H9 (cell line): ENCODE results near the gene STAC2. TPM values are rescaled to one million over a fixed set of nuclear protein-coding genes. Genes with fewer than 3 reads are reported as not detected.

ENCODE experiments used
- DNase-seq: peaks from one replicate; pipeline ENCODE4 v3.0.0-alpha.2; 2017
- H2AFZ ChIP-seq: one replicate; pipeline ENCODE4 v1.6.1; 2013; ENCODE audit warnings: mild to moderate bottlenecking, low read length, control low read depth, moderate library complexity
- H2AK5ac ChIP-seq: 2 replicates; pipeline ENCODE4 v1.6.1; 2013; ENCODE audit warnings: low read length, control low read depth, mixed read lengths; ENCODE audit not compliant: insufficient read length
- H2BK120ac ChIP-seq: one replicate; pipeline ENCODE4 v1.6.1; 2013; ENCODE audit warnings: low read depth, mild to moderate bottlenecking, low read length, control low read depth, inconsistent platforms; ENCODE audit not compliant: poor library complexity, severe bottlenecking
- H2BK12ac ChIP-seq: 2 replicates; pipeline ENCODE4 v1.6.1; 2013; ENCODE audit warnings: low read length, control low read depth, mixed read lengths, low read depth; ENCODE audit not compliant: insufficient read length
- H2BK15ac ChIP-seq: 2 replicates; pipeline ENCODE4 v1.6.1; 2013; ENCODE audit warnings: low read depth, low read length, control low read depth
- H2BK20ac ChIP-seq: one replicate; pipeline ENCODE4 v1.6.1; 2013; ENCODE audit warnings: low read depth, mild to moderate bottlenecking, low read length, control low read depth, inconsistent platforms; ENCODE audit not compliant: poor library complexity, severe bottlenecking
- H2BK5ac ChIP-seq: 2 replicates; pipeline ENCODE4 v1.6.1; 2013; ENCODE audit warnings: low read length, control low read depth, mixed read lengths; ENCODE audit not compliant: insufficient read length
- H3K14ac ChIP-seq: 2 replicates; pipeline ENCODE4 v1.6.1; 2013; ENCODE audit warnings: low read length, control low read depth; ENCODE audit not compliant: insufficient read depth
- H3K18ac ChIP-seq: 2 replicates; pipeline ENCODE4 v1.6.1; 2013; ENCODE audit warnings: low read depth, mild to moderate bottlenecking, mixed read lengths, low read length, control low read depth; ENCODE audit not compliant: insufficient read length
- H3K23ac ChIP-seq: 2 replicates; pipeline ENCODE4 v1.6.1; 2013; ENCODE audit warnings: low read length, control low read depth, mixed read lengths, low read depth; ENCODE audit not compliant: insufficient read length
- H3K23me2 ChIP-seq: 2 replicates; pipeline ENCODE4 v1.6.1; 2013; ENCODE audit warnings: low read depth, mild to moderate bottlenecking, mixed read lengths, low read length, control low read depth; ENCODE audit not compliant: insufficient read length, poor library complexity, severe bottlenecking
- H3K27ac ChIP-seq: 2 replicates; pipeline ENCODE4 v1.5.1; 2013; ENCODE audit warnings: low read length, control low read depth, mixed read lengths, low read depth; ENCODE audit not compliant: insufficient read length
- H3K27me3 ChIP-seq: 2 replicates; pipeline ENCODE4 v1.6.1; 2013; ENCODE audit warnings: low read length, control low read depth, inconsistent platforms; ENCODE audit not compliant: insufficient read depth
- H3K4ac ChIP-seq: 2 replicates; pipeline ENCODE4 v1.6.1; 2013; ENCODE audit warnings: low read depth, mild to moderate bottlenecking, control low read depth, inconsistent platforms, low read length, moderate library complexity
- H3K4me1 ChIP-seq: 2 replicates; pipeline ENCODE4 v1.6.1; 2013; ENCODE audit warnings: low read length, control low read depth, inconsistent platforms; ENCODE audit not compliant: insufficient read depth
- H3K4me2 ChIP-seq: 2 replicates; pipeline ENCODE4 v1.6.1; 2013; ENCODE audit warnings: low read length, control low read depth, mixed read lengths; ENCODE audit not compliant: insufficient read length, insufficient read depth
- H3K56ac ChIP-seq: 2 replicates; pipeline ENCODE4 v1.6.1; 2013; ENCODE audit warnings: low read depth, mild to moderate bottlenecking, mixed read lengths, low read length, control low read depth; ENCODE audit not compliant: insufficient read length
- H3K79me1 ChIP-seq: 2 replicates; pipeline ENCODE4 v1.6.1; 2013; ENCODE audit warnings: low read depth, mild to moderate bottlenecking, moderate library complexity, low read length, control low read depth, inconsistent platforms; ENCODE audit not compliant: insufficient read depth, poor library complexity, severe bottlenecking
- H3K79me2 ChIP-seq: 2 replicates; pipeline ENCODE4 v1.6.1; 2013; ENCODE audit warnings: low read length, control low read depth, inconsistent platforms; ENCODE audit not compliant: insufficient read depth
- H3K9ac ChIP-seq: 2 replicates; pipeline ENCODE4 v1.6.1; 2013; ENCODE audit warnings: low read length, control low read depth, mixed read lengths; ENCODE audit not compliant: insufficient read length; ENCODE audit errors: extremely low read depth
- H3K9me3 ChIP-seq: one replicate; pipeline ENCODE4 v1.6.1; 2013; ENCODE audit warnings: low read depth, low read length, inconsistent platforms; ENCODE audit not compliant: control insufficient read depth
- H3T11ph ChIP-seq: one replicate; pipeline ENCODE4 v1.6.1; 2013; ENCODE audit warnings: mild to moderate bottlenecking, low read length, control low read depth, inconsistent platforms
- H4K20me1 ChIP-seq: one replicate; pipeline ENCODE4 v1.6.1; 2013; ENCODE audit not compliant: control insufficient read depth, insufficient read length, insufficient read depth
- H4K5ac ChIP-seq: 2 replicates; pipeline ENCODE4 v1.6.1; 2013; ENCODE audit warnings: low read depth, mild to moderate bottlenecking, mixed read lengths, low read length, control low read depth; ENCODE audit not compliant: insufficient read length
- H4K8ac ChIP-seq: replicated peaks from 2 replicates; pipeline ENCODE4 v1.6.1; 2013; ENCODE audit warnings: low read length, control low read depth, mixed read lengths, low read depth; ENCODE audit not compliant: insufficient read length
- H4K91ac ChIP-seq: 2 replicates; pipeline ENCODE4 v1.6.1; 2013; ENCODE audit warnings: low read depth, mild to moderate bottlenecking, moderate library complexity, mixed read lengths, low read length, control low read depth; ENCODE audit not compliant: insufficient read length
- H3K27ac Mint-ChIP-seq, 3 experiments: 2 replicates in 2 of 3; 3 replicates in 1 of 3; pipeline ENCODE4 v1.8.0; 2020 to 2021; ENCODE audit warnings: mixed read lengths in 3 of 3, mild to moderate bottlenecking in 1 of 3, moderate library complexity in 1 of 3
- H3K27me3 Mint-ChIP-seq: 2 replicates; pipeline ENCODE4 v1.8.0; 2021; ENCODE audit warnings: low read depth, mild to moderate bottlenecking, moderate library complexity, mixed read lengths
- H3K36me3 Mint-ChIP-seq, 3 experiments: 2 replicates in 2 of 3; 3 replicates in 1 of 3; pipeline ENCODE4 v1.8.0; 2020 to 2021; ENCODE audit warnings: low read depth in 3 of 3, mixed read lengths in 3 of 3; ENCODE audit not compliant: insufficient read depth in 1 of 3
- H3K4me1 Mint-ChIP-seq, 2 experiments: 2 replicates each; pipeline ENCODE4 v1.8.0; 2020; ENCODE audit warnings: mixed read lengths in 2 of 2
- H3K4me3 Mint-ChIP-seq, 2 experiments: 2 replicates in 1 of 2; 3 replicates in 1 of 2; pipeline ENCODE4 v1.8.0; 2020 to 2021; ENCODE audit warnings: mild to moderate bottlenecking in 2 of 2, mixed read lengths in 2 of 2, moderate library complexity in 1 of 2
- H3K9me3 Mint-ChIP-seq, 2 experiments: 2 replicates in 1 of 2; 3 replicates in 1 of 2; pipeline ENCODE4 v1.8.0; 2020; ENCODE audit warnings: mild to moderate bottlenecking in 2 of 2, mixed read lengths in 2 of 2, moderate library complexity in 1 of 2
- WGBS: extraction: QIAGEN DNeasy Blood & Tissue Kit; methylation state at CpG from one replicate; pipeline ENCODE4 v1.1.7; 2013; ENCODE audit warnings: missing lambda C conversion rate, low lambda C conversion rate, mixed read lengths; ENCODE audit not compliant: insufficient read length; ENCODE audit errors: extremely low coverage; 5-methylcytosine and 5-hydroxymethylcytosine counted together
- total RNA-seq: library from RNA; stranded (reverse); gene quantifications from 2 replicates; pipeline ENCODE4 v1.2.1, GENCODE V29; 2021
- TF ChIP-seq, protein P1 (sequence below): fragments of 200-600 bp; sonication (generic); conservative IDR thresholded peaks from 3 replicates; pipeline ENCODE4 v1.8.0; 2021; ENCODE audit warnings: antibody characterized with exemption, mild to moderate bottlenecking

Gene STAC2
- total RNA-seq, 1 experiment from 2014 or later: 2.5 TPM

DNA sequence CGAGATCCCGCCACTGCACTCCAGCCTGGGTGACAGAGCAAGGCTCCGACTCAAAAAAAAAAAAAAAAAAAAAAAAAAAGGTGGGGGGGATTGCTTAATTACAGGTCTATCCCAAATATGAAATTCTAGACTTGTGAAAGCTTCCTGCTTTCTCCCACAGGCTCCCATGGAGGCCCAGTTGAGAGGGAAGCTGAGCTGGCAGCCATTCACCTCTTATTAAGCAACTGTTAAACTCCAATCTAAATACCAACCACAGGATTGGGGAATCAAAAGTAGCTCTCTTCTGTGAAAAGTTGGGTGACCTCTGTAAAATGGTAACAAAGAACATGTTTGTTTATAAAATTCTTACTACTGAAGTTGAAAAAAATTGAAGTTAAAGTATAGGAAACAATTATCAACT is 45.8 kb upstream of the STAC2 start:
- H3K27me3 Mint-ChIP-seq: no peaks in the 10 kb centered on the region

More for the DNA sequence above, 45.8 kb upstream of the STAC2 start:
- no peak overlapping the region for H2BK120ac ChIP-seq
- H4K91ac ChIP-seq: no peak overlapping the region
- H2BK15ac ChIP-seq: no peak overlapping the region
- H2BK20ac ChIP-seq: no peak overlapping the region
- H4K20me1 ChIP-seq: no peaks in the 10 kb centered on the region
- H3K27ac ChIP-seq: no peak overlapping the region
- Mint-ChIP-seq H3K27ac (no peak overlapping the region), H3K9me3 (no peaks in the 10 kb centered on the region), H3K4me3 (no peak overlapping the region), H3K36me3 (peaks cover 0 to 35% (median 22%) of the 10 kb centered on the region in 3 experiments; a peak in 4 of 7 replicates), H3K4me1 (no peaks in the 10 kb centered on the region)
- H3K9ac ChIP-seq: no peak overlapping the region
- no peak overlapping the region for H3K56ac ChIP-seq
- no CpG with 5 or more reads among the region's 3 CpGs for WGBS
- H2BK12ac ChIP-seq: no peak overlapping the region
- H3K18ac ChIP-seq: no peak overlapping the region
- H3K14ac ChIP-seq: no peak overlapping the region
- H3K27me3 ChIP-seq: no peaks in the 10 kb centered on the region
- H3K79me2 ChIP-seq: no peaks in the 10 kb centered on the region
- H3T11ph ChIP-seq: no peak overlapping the region
- TF ChIP-seq, protein P1, sequence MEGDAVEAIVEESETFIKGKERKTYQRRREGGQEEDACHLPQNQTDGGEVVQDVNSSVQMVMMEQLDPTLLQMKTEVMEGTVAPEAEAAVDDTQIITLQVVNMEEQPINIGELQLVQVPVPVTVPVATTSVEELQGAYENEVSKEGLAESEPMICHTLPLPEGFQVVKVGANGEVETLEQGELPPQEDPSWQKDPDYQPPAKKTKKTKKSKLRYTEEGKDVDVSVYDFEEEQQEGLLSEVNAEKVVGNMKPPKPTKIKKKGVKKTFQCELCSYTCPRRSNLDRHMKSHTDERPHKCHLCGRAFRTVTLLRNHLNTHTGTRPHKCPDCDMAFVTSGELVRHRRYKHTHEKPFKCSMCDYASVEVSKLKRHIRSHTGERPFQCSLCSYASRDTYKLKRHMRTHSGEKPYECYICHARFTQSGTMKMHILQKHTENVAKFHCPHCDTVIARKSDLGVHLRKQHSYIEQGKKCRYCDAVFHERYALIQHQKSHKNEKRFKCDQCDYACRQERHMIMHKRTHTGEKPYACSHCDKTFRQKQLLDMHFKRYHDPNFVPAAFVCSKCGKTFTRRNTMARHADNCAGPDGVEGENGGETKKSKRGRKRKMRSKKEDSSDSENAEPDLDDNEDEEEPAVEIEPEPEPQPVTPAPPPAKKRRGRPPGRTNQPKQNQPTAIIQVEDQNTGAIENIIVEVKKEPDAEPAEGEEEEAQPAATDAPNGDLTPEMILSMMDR: no peak
- no peak overlapping the region for H4K5ac ChIP-seq
- no peak overlapping the region for H3K23ac ChIP-seq
- no peaks in the 10 kb centered on the region for H3K23me2 ChIP-seq
- H3K79me1 ChIP-seq: no peaks in the 10 kb centered on the region
- no peak overlapping the region for H3K4me2 ChIP-seq
- no peaks in the 10 kb centered on the region for H3K4me1 ChIP-seq
- H3K4ac ChIP-seq: no peak overlapping the region
- DNase-seq: no peak
- H3K9me3 ChIP-seq: no peaks in the 10 kb centered on the region
- H2AFZ ChIP-seq: no peak overlapping the region
- H4K8ac ChIP-seq: no peak overlapping the region
- no peak overlapping the region for H2AK5ac ChIP-seq
- no peak overlapping the region for H2BK5ac ChIP-seq
